ENCODE measurements around the gene MYDGF. TPM values are rescaled to one million over a fixed set of nuclear protein-coding genes. Genes with fewer than 3 reads are reported as not detected.

Gene MYDGF
- total RNA-seq, 2 donors from 2014 or later = 51.9 to 78.8 TPM

- Mint-ChIP-seq H3K4me1 (ENCODE audit: low read depth) (no peaks in the 10 kb centered on the region), H3K27ac (no peak overlapping the region), H3K4me3 (no peak overlapping the region), H3K36me3 (ENCODE audit: insufficient read depth in 2 of 2) (peaks cover 0 to 3% of the 10 kb centered on the region in 2 donors), H3K27me3 (ENCODE audit: low read depth) (no peaks in the 10 kb centered on the region), H3K9me3 (no peaks in the 10 kb centered on the region)
- DNase-seq (peak in 1 of 2 donors; percentile 16), ATAC-seq (replicated peaks in 1 of 2) (peak; percentile 36 to 43)
Observed at GRCh38 chr19:4678881-4679790, 9.0 kb upstream of the MYDGF start.

DNA sequence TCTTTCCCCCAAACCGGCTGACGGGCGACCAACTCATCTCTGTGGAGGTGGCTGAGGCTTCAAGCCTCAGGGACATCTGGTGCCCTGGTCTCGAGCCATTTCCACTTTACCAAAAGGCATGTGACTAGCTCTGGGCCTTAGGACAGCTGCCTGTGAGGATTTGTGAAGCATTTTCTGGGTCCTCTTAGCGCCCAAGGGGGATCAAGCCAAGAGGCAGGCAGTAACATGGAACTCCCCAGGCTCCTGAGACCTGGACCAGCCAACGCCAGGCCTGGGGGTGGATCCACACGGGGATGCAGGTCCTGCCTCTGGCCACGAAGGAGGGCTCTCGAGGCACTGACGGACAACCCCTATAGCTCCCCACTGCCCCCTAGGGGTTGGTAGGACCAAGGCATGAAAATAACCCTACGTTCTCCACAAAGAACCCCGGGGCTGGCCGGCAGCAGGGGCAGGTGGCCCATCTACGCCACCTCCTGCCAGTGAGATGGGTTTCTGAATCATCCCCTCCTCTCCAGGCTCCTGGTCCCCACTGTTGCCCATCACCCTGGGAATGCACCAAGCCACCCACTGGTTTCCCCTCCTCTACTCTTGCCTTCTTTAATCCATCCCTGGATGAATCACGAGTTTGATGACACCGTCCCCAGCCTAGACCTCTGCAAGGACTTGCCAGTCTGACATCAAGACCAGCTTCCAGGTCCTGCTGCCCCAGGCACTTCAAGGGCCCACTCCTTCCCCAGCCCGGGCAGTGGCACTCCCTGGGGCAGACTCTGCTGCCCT lies 7.0 kb upstream of the MYDGF start:
- no peaks in the 10 kb centered on the region for H3K27me3 Mint-ChIP-seq (ENCODE audit: low read depth)
- H3K4me1 Mint-ChIP-seq (ENCODE audit: low read depth) = no peaks in the 10 kb centered on the region
- H3K36me3 Mint-ChIP-seq (ENCODE audit: insufficient read depth in 2 of 2) = peaks cover 0 to 1% of the 10 kb centered on the region in 2 donors
- no peak overlapping the region for H3K4me3 Mint-ChIP-seq
- ATAC-seq (replicated peaks in 1 of 2) (peak; percentile 24 to 34), DNase-seq (peak; percentile 46 to 48)
- no peak overlapping the region for H3K27ac Mint-ChIP-seq
- no peaks in the 10 kb centered on the region for H3K9me3 Mint-ChIP-seq

- ATAC-seq (replicated peaks in 1 of 2) = no peak
- Mint-ChIP-seq H3K36me3 (ENCODE audit: insufficient read depth in 2 of 2) (peaks cover 0 to 1% of the 10 kb centered on the region in 2 donors), H3K4me3 (no peak overlapping the region)
Observed at GRCh38 chr19:4675346-4675745, 5.2 kb upstream of the MYDGF start.

GRCh38 chr19:4673726-4674125 lies 3.6 kb upstream of the MYDGF start:
- Mint-ChIP-seq H3K9me3 (no peaks in the 10 kb centered on the region), H3K4me3 (no peak overlapping the region), H3K36me3 (ENCODE audit: insufficient read depth in 2 of 2) (peaks cover 2 to 5% of the 10 kb centered on the region in 2 donors), H3K27me3 (ENCODE audit: low read depth) (no peaks in the 10 kb centered on the region), H3K4me1 (ENCODE audit: low read depth) (peaks cover 10% of the 10 kb centered on the region), H3K27ac (no peak overlapping the region)
- DNase-seq (no peak), ATAC-seq (replicated peaks in 1 of 2) (no peak)

More at GRCh38 chr19:4675346-4675745, 5.2 kb upstream of the MYDGF start:
- Mint-ChIP-seq H3K27me3 (ENCODE audit: low read depth) (no peaks in the 10 kb centered on the region), H3K27ac (no peak overlapping the region), H3K4me1 (ENCODE audit: low read depth) (no peaks in the 10 kb centered on the region), H3K9me3 (no peaks in the 10 kb centered on the region)
- no peak for DNase-seq

DNA sequence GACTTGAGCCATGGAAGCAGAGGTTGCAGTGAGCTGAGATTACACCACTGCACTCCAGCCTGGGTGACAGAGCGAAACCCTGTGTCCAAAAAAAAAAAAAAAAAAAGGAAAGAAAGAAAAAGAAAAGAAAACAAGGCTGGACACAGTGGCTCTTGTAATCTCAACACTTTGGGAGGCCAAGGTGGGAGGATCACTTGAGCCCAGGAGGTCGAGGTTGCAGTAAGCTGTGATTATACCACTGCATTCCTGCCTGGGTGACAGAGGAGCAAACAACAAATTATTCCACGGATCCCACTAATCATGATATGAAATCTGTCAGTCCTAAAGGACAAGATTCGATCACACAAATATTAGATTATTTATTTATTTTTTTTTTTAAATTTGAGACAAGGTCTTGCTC lies 3.1 kb upstream of the MYDGF start:
- Mint-ChIP-seq H3K9me3 (no peaks in the 10 kb centered on the region), H3K27ac (no peak overlapping the region), H3K27me3 (ENCODE audit: low read depth) (no peaks in the 10 kb centered on the region), H3K4me3 (no peak overlapping the region), H3K4me1 (ENCODE audit: low read depth) (peaks cover 15% of the 10 kb centered on the region), H3K36me3 (ENCODE audit: insufficient read depth in 2 of 2) (peaks cover 2 to 5% of the 10 kb centered on the region in 2 donors)
- DNase-seq (no peak), ATAC-seq (replicated peaks in 1 of 2) (no peak)

DNA sequence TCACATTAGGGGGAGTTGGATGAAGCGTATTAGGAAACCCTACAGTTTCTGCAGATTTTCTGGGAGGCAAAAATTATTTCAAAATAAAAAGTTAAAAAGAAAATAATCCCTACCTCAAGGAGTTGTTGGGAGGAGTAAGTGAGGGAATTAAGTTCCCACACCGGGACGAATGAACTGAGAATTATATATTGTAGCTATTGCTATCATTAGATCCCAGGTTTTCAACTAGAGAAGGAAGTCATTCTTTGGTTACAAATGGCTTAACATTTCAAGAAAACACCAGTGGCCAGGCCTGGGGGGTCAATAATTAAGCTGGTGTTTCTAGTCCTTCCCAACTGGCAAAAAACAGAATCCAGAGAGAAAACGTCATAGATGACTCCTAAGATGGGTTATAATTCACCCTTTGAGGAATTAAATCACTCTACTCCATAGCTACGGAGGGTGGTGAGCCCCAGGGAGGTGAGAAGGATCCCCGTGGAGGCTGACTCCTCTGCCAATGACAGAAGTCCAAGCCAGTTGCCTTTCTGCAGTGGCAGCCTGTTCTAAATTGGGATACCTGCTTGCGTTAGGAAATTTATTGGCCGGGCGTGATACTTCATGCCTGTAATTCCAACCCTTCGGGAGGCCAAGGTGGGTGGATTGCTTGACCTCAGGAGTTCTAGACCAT lies 1.2 kb upstream of the MYDGF start:
- no peaks in the 10 kb centered on the region for H3K27me3 Mint-ChIP-seq (ENCODE audit: low read depth)
- H3K4me3 Mint-ChIP-seq = no peak overlapping the region
- H3K27ac Mint-ChIP-seq = peak overlapping the region; percentile 43
- H3K36me3 Mint-ChIP-seq (ENCODE audit: insufficient read depth in 2 of 2) = peaks cover 2 to 4% of the 10 kb centered on the region in 2 donors
- no peaks in the 10 kb centered on the region for H3K9me3 Mint-ChIP-seq
- DNase-seq (no peak), ATAC-seq (replicated peaks in 1 of 2) (no peak)
- peaks cover 19% of the 10 kb centered on the region for H3K4me1 Mint-ChIP-seq (ENCODE audit: low read depth)

DNA sequence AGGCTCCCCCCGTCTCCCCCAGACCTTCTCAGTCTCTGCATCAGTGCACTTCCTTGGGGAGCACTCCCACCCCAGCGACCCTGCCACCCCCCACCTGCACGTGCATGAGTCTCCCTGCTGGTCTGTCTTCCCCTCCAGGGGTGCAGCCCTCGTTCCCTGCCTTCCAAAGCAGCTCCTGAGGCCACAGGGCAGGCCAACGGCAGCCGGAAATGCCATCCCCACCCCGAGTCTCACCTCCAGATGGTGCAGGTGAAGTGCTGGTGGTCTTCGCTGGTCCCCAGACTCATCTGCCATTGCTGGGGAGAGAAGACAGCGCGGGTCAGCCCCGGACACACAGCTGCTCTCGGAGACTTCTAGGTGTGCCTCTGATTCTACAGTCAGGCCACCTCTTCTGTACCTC lies 5.5 kb downstream of the MYDGF start:
- H3K36me3 Mint-ChIP-seq (ENCODE audit: insufficient read depth in 2 of 2) = peaks cover 2 to 12% of the 10 kb centered on the region in 2 donors
- DNase-seq (no peak), ATAC-seq (replicated peaks in 1 of 2) (no peak)
- no peak overlapping the region for H3K4me3 Mint-ChIP-seq
- no peaks in the 10 kb centered on the region for H3K9me3 Mint-ChIP-seq
- no peaks in the 10 kb centered on the region for H3K27me3 Mint-ChIP-seq (ENCODE audit: low read depth)
- no peak overlapping the region for H3K27ac Mint-ChIP-seq
- H3K4me1 Mint-ChIP-seq (ENCODE audit: low read depth) = peaks cover 29% of the 10 kb centered on the region

- Mint-ChIP-seq H3K9me3 (no peaks in the 10 kb centered on the region), H3K36me3 (ENCODE audit: insufficient read depth in 2 of 2) (peaks cover 2 to 11% of the 10 kb centered on the region in 2 donors), H3K27me3 (ENCODE audit: low read depth) (no peaks in the 10 kb centered on the region), H3K27ac (no peak overlapping the region), H3K4me1 (ENCODE audit: low read depth) (peaks cover 11% of the 10 kb centered on the region), H3K4me3 (no peak overlapping the region)
- no peak for ATAC-seq (replicated peaks in 1 of 2)
- DNase-seq = no peak
Observed at GRCh38 chr19:4662812-4663211, 7.3 kb downstream of the MYDGF start.

GRCh38 chr19:4662020-4662695 lies 8.0 kb downstream of the MYDGF start:
- peaks cover 10% of the 10 kb centered on the region for H3K4me1 Mint-ChIP-seq (ENCODE audit: low read depth)
- H3K27me3 Mint-ChIP-seq (ENCODE audit: low read depth) = no peaks in the 10 kb centered on the region
- no peak overlapping the region for H3K4me3 Mint-ChIP-seq
- ATAC-seq (replicated peaks in 1 of 2) (no peak), DNase-seq (no peak)
- peaks cover 2 to 11% of the 10 kb centered on the region in 2 donors for H3K36me3 Mint-ChIP-seq (ENCODE audit: insufficient read depth in 2 of 2)
- no peak overlapping the region for H3K27ac Mint-ChIP-seq
- no peaks in the 10 kb centered on the region for H3K9me3 Mint-ChIP-seq

DNA sequence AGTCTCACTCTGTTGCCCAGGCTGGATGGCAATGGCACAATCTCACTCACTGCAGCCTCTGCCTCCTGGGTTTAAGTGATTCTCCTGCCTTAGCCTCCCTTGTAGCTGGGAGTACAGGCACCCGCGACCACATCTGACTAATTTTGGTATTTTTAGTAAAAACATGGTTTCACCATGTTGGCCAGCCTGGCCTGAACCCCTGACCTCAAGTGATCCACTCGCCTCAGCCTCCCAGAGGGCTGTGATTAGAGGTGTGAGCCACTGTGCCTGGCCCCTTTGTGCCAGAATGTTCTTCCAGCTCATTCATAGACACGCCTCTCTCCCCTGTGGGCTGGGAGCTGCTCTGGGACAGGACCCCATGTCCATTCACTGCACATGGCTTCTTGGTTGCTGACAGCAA lies 9.1 kb downstream of the MYDGF start:
- H3K4me3 Mint-ChIP-seq = no peak overlapping the region
- DNase-seq (no peak), ATAC-seq (replicated peaks in 1 of 2) (no peak)
- no peak overlapping the region for H3K27ac Mint-ChIP-seq
- H3K36me3 Mint-ChIP-seq (ENCODE audit: insufficient read depth in 2 of 2) = peaks cover 2 to 11% of the 10 kb centered on the region in 2 donors
- no peaks in the 10 kb centered on the region for H3K9me3 Mint-ChIP-seq
- H3K4me1 Mint-ChIP-seq (ENCODE audit: low read depth) = peaks cover 10% of the 10 kb centered on the region
- H3K27me3 Mint-ChIP-seq (ENCODE audit: low read depth) = no peaks in the 10 kb centered on the region

DNA sequence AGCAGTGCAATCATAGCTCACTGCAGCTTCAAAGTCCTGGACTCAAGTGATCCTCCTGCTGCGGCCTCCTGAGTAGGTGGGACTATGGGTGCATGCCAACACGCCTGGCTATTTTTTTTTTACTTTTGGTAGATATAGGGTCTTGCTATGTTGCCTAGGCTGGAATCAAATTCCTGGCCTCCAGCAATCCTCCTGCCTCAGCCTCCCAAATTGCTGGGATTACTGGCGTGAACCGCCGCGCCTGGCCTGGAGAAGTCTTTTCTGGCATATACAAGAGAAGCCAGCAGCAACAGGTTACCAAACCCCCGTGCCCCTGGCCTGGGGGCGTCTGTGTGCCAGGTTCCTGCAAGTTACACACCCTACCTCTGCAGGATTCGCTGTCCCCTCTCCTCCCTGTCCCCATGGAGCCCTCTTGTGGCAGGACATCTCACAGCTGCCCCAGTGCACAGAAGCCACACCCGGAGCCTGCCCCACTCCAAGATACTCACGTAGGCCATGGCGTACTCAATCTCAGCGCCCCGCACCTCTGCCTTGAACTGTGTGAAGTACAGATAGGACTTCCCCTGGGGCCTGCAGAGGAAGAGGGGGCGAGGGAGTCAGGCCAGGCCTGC lies 9.9 kb downstream of the MYDGF start:
- Mint-ChIP-seq H3K27me3 (ENCODE audit: low read depth) (no peaks in the 10 kb centered on the region), H3K36me3 (ENCODE audit: insufficient read depth in 2 of 2) (peaks cover 2 to 11% of the 10 kb centered on the region in 2 donors), H3K27ac (no peak overlapping the region), H3K4me3 (no peak overlapping the region), H3K9me3 (no peaks in the 10 kb centered on the region), H3K4me1 (ENCODE audit: low read depth) (peaks cover 10% of the 10 kb centered on the region)
- ATAC-seq (replicated peaks in 1 of 2) = peak; percentile 31 to 37
- DNase-seq = peak in 1 of 2 donors; percentile 36

- Mint-ChIP-seq H3K4me3 (no peak overlapping the region), H3K4me1 (ENCODE audit: low read depth) (peaks cover 10% of the 10 kb centered on the region), H3K9me3 (no peaks in the 10 kb centered on the region), H3K27ac (no peak overlapping the region), H3K27me3 (ENCODE audit: low read depth) (no peaks in the 10 kb centered on the region), H3K36me3 (ENCODE audit: insufficient read depth in 2 of 2) (peaks cover 2 to 5% of the 10 kb centered on the region in 2 donors)
- DNase-seq (no peak), ATAC-seq (replicated peaks in 1 of 2) (no peak)
Observed at GRCh38 chr19:4657835-4658234, 12.3 kb downstream of the MYDGF start.
